ENCODE results near the gene MKX.

DNA sequence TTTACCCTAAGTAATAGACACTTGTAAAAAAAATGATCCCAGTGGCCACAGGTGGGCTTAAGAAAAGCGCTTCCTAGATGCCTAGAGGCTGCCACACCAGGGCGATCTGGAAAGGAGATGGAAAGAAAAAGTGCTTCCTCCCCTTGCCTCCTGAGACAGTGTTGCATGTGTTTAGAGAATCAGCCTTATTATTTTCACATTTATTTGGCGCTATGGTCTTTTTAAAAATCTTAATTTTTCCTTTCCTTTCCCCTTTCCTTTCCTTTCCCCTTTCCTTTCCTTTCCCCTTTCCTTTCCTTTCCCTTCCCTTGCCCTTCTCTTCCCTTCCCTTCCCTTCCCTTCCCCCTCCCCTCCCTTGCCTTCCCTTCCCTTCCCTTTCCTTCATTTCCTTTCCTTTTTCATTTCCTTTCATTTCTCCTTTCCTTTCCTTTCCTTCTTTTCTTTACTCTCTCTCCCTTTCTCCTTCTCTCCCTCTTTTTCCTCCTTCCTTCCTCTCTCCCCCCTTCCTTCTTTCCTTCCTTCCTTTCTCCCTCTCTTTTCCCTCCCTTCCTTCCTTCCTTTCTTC is 7.1 kb upstream of the MKX start:
- TF ChIP-seq, protein P1, sequence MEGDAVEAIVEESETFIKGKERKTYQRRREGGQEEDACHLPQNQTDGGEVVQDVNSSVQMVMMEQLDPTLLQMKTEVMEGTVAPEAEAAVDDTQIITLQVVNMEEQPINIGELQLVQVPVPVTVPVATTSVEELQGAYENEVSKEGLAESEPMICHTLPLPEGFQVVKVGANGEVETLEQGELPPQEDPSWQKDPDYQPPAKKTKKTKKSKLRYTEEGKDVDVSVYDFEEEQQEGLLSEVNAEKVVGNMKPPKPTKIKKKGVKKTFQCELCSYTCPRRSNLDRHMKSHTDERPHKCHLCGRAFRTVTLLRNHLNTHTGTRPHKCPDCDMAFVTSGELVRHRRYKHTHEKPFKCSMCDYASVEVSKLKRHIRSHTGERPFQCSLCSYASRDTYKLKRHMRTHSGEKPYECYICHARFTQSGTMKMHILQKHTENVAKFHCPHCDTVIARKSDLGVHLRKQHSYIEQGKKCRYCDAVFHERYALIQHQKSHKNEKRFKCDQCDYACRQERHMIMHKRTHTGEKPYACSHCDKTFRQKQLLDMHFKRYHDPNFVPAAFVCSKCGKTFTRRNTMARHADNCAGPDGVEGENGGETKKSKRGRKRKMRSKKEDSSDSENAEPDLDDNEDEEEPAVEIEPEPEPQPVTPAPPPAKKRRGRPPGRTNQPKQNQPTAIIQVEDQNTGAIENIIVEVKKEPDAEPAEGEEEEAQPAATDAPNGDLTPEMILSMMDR (IDR thresholded peaks at IDR 0.05): no peak
- TF ChIP-seq POLR2A (IDR thresholded peaks at IDR 0.05) (no peak), POLR2AphosphoS5 (IDR thresholded peaks at IDR 0.05) (no peak), EP300 (IDR thresholded peaks at IDR 0.05) (no peak)
